ENCODE data around the gene FAAH.

DNA sequence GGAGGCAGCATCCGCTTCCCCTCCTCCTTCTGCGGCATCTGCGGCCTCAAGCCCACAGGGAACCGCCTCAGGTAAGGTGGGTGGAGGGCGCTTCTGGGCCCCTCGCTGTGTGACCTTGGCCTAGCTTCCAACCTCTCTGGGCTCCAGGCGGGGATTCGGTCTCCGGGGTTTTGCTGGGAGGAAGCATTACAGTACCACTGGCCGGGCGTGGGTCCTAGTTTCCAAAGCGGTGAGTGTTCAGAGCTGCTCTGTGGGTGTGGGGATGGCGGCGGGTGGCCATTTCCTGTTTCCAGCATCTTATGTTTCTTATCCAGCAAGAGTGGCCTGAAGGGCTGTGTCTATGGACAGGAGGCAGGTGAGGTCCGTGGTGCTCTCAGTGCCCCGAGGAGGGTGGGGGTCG, 11.6 kb downstream of the FAAH start:
- TF ChIP-seq CTCF (conservative IDR thresholded peaks at IDR 0.05; ENCODE audit: low read depth, low read length) = no peak
- no peak for TF ChIP-seq POLR2A (IDR thresholded peaks at IDR 0.05; ENCODE audit: low read depth, low read length)
- TF ChIP-seq RAD21 (IDR thresholded peaks at IDR 0.05; ENCODE audit: low read length) = no peak
- TF ChIP-seq FOS (IDR thresholded peaks at IDR 0.05; ENCODE audit: low read depth, low read length) = no peak
